BJ (cell line): Measurements from ENCODE around the gene CFL1. TPM values are rescaled to one million over a fixed set of nuclear protein-coding genes. Genes with fewer than 3 reads are reported as not detected.
A peak's percentile ranks its signal among the peaks of the same experiment; 100 is the strongest.

Experiments
- CTCF ChIA-PET: fragments of 350-600 bp; formaldehyde crosslinking; extraction: SDS; loops from one replicate; lab custom pipeline; 2021; ENCODE audit warnings: antibody characterized with exemption, inconsistent platforms; lab: Yijun Ruan, JAX
- POLR2A ChIA-PET: fragments of 300-600 bp; sonication (Branson Sonifier 250); formaldehyde crosslinking; extraction: SDS; loops from one replicate; lab custom pipeline; 2021; ENCODE audit warnings: antibody characterized with exemption; lab: Charles Lee
- DNase-seq: peaks from one replicate; pipeline ENCODE4 v3.0.0-alpha.2; 2011; ENCODE audit warnings: low read depth
- H3K27me3 ChIP-seq: 2 replicates; pipeline ENCODE4 v1.6.0; 2011; ENCODE audit warnings: low read length; ENCODE audit not compliant: control insufficient read depth, insufficient read depth
- H3K36me3 ChIP-seq: 2 replicates; pipeline ENCODE4 v1.5.1; 2011; ENCODE audit warnings: low read length; ENCODE audit not compliant: control insufficient read depth, insufficient read depth
- H3K4me3 ChIP-seq: 2 replicates; pipeline ENCODE4 v1.5.1; 2011; ENCODE audit warnings: low read depth, mild to moderate bottlenecking, control low read depth, low read length
- CTCF ChIP-seq: IDR thresholded peaks from 2 replicates; pipeline ENCODE4 v1.5.1; 2011; ENCODE audit warnings: low read depth, mild to moderate bottlenecking, control low read depth, inconsistent platforms, low read length, moderate library complexity; ENCODE audit not compliant: insufficient read depth
- polyA minus RNA-seq: library from RNA; depleted of rRNA, polyadenylated mRNA; stranded (reverse); fragments of >200 nt; gene quantifications from 2 replicates; pipeline ENCODE4 v1.2.3, GENCODE V29; 2011; rRNA and poly(A)+ RNA removed
- polyA plus RNA-seq: library from polyadenylated mRNA; depleted of rRNA; stranded (reverse); fragments of >200 nt; gene quantifications from 2 replicates; pipeline ENCODE4 v1.2.3, GENCODE V29; 2011; rRNA removed

Gene CFL1
- 1,912 and 2,736 TPM in 2 replicates for polyA plus RNA-seq
- 1,413 and 1,917 TPM in 2 replicates for polyA minus RNA-seq

DNA sequence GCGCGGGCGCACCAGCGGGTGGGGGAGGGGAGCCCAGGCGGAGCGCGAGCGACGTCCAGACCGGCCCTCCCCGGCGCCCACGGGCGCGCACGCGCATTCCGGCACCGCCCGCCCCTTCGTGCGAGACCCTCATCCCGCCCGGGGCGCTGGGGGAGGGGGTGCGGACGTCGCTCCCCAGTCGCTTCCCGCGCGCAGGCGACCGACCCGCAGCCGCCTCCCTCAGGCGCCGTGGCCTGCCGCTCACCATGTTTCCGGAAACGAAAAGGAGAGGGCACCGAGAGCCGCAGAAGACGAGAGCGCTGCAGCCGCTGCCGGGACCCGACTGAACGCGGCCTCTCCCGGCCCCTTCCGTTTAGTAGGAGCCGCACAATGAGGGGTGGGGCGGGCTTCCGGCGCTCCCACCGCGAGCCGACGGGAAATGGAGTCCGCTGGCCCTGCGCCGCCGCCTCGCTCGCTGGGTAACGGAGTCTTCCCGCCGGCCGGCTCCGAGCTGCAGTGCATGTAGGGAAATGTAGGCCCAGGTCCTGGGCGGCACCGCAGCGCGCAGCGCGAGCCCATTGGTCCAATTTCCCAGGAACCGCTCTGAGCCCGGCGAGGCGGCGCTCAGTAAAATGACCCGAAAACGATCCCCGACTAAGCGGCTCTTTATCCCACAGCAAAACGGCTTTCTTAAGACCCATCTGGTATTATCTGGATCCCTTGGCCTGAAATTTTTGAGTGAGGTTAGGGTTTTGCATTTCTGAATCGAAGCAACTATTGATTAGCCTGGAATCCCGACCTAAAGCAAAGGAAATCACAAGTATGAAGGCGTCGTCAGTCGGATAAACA, at the start of gene CFL1:
Gene CFL1 (minus strand): TSS at position 328 of the 828 bp plus-strand sequence. CDS start 81 bp downstream, at position 247.
- TF ChIP-seq CTCF = no peak
- peaks cover 33% of the 10 kb centered on the region for H3K36me3 ChIP-seq
- ChIA-PET POLR2A (interaction anchor here (0.5 to 1.0 kb wide), 8 partner anchors 11 to 439 kb away, joined by 3 to 11 read pairs (median 4); partner anchors contain the start of genes CCDC85B and LTBP3), CTCF (interaction anchor here (1.0 to 4.5 kb wide), 4 partner anchors 14 to 130 kb away, joined by 3 to 44 read pairs (median 4); partner anchors contain the start of genes CCDC85B, EFEMP2 and FIBP)
- peak within 1 kb of the TSS; percentile 91 for H3K4me3 ChIP-seq
- no peaks in the 10 kb centered on the region for H3K27me3 ChIP-seq
- peak; percentile 81 for DNase-seq

- CTCF ChIA-PET = interaction anchor here (1.1 to 1.4 kb wide), 3 partner anchors 18 to 138 kb away, joined by 3 to 6 read pairs (median 3); partner anchors contain the start of gene FIBP
- POLR2A ChIA-PET = no interaction called here
- DNase-seq = no peak
- H3K27me3 ChIP-seq = no peaks in the 10 kb centered on the region
- H3K36me3 ChIP-seq = no peaks in the 10 kb centered on the region
- TF ChIP-seq CTCF = no peak
- no peak overlapping the region for H3K4me3 ChIP-seq
Measured at GRCh38 chr11:65906602-65907001, 48.6 kb upstream of the CFL1 start.

- POLR2A ChIA-PET = interaction anchor here (0.5 to 2.2 kb wide), 2 partner anchors 12 to 13 kb away, joined by 3 to 5 read pairs; no protein-coding TSS in a partner anchor
- Histone ChIP-seq H3K4me3 (no peak overlapping the region), H3K27me3 (no peaks in the 10 kb centered on the region), H3K36me3 (no peaks in the 10 kb centered on the region)
- CTCF ChIA-PET = interaction anchor here (0.6 to 11.3 kb wide), 2 partner anchors 11 to 17 kb away, joined by 3 to 130 read pairs; partner anchors contain the start of genes CCDC85B and FIBP
- no peak for TF ChIP-seq CTCF
- DNase-seq = no peak
Measured at GRCh38 chr11:65903715-65904114, 45.7 kb upstream of the CFL1 start.

- peak; percentile 68 for DNase-seq
- TF ChIP-seq CTCF = no peak
- H3K36me3 ChIP-seq = no peaks in the 10 kb centered on the region
- no peak overlapping the region for H3K4me3 ChIP-seq
- POLR2A ChIA-PET = interaction anchor here (2.2 kb wide), 1 partner anchor 12 kb away, joined by 5 read pairs; no protein-coding TSS in a partner anchor
- CTCF ChIA-PET = interaction anchor here (0.6 to 11.3 kb wide), 4 partner anchors 10 to 16 kb away, joined by 3 to 130 read pairs (median 3); partner anchors contain the start of genes CCDC85B and FIBP
- no peaks in the 10 kb centered on the region for H3K27me3 ChIP-seq
Measured at GRCh38 chr11:65903068-65903481, 45.1 kb upstream of the CFL1 start.

GRCh38 chr11:65900899-65901180, 42.9 kb upstream of the CFL1 start:
- ChIA-PET CTCF (interaction anchor here (0.8 to 11.3 kb wide), 4 partner anchors 11 to 189 kb away, joined by 3 to 130 read pairs (median 6); partner anchors contain the start of genes CCDC85B, FIBP and KAT5), POLR2A (interaction anchor here (0.5 to 1.8 kb wide), 7 partner anchors 11 to 402 kb away, joined by 3 to 19 read pairs (median 3); partner anchors contain the start of genes CCDC85B and MALAT1)
- peak overlapping the region; percentile 86; the same call in 1 of the 2 replicates for H3K4me3 ChIP-seq

More at GRCh38 chr11:65900899-65901180, 42.9 kb upstream of the CFL1 start:
- no peak for DNase-seq
- no peaks in the 10 kb centered on the region for H3K27me3 ChIP-seq
- TF ChIP-seq CTCF = no peak
- H3K36me3 ChIP-seq = peaks cover 2% of the 10 kb centered on the region; the same call in 1 of the 2 replicates
